GM12878 (cell line): ENCODE results near the gene CLCC1. TPM values are rescaled to one million over a fixed set of nuclear protein-coding genes. Genes with fewer than 3 reads are reported as not detected.

Experiments
- ATAC-seq: fragments of 200-7000 bp; cut with Tn5 transposase; 3 replicates; pipeline ENCODE4 v1.9.1; 2020; ENCODE audit warnings: mild to moderate bottlenecking, moderate library complexity
- BruUV-seq: library from RNA; stranded (reverse); fragments of 400-500 nt; replicated peaks from 2 replicates; lab custom pipeline; 2021; lab: Mats Ljungman, UMichigan
- CTCF ChIA-PET: fragments of 300-600 bp; sonication (Branson Sonifier 250); formaldehyde crosslinking; extraction: SDS; loops from one replicate; lab custom pipeline; 2021; ENCODE audit warnings: inconsistent platforms; lab: Yijun Ruan, JAX
- POLR2A ChIA-PET: fragments of 350-600 bp; formaldehyde crosslinking; extraction: SDS; loops from one replicate; lab custom pipeline; 2021; ENCODE audit warnings: inconsistent platforms; lab: Charles Lee
- RAD21 ChIA-PET: fragments of 300-600 bp; sonication (Branson Sonifier 250); formaldehyde crosslinking; loops from one replicate; lab custom pipeline; 2023; ENCODE audit warnings: antibody characterized with exemption; ENCODE audit not compliant: unreplicated experiment; lab: Charles Lee
- SMC1A ChIA-PET: fragments of 300-600 bp; sonication (Branson Sonifier 250); formaldehyde crosslinking; loops from one replicate; lab custom pipeline; 2023; ENCODE audit not compliant: unreplicated experiment, uncharacterized antibody; lab: Charles Lee
- DNase-seq: peaks from one replicate; pipeline ENCODE4 v3.0.0-alpha.2; 2011; ENCODE audit warnings: low read depth, low spot score
- FAIRE-seq: peaks from 3 replicates; lab custom pipeline; 2011; peaks lifted over from hg19 to GRCh38; lab: Jason Lieb, UNC
- H2AFZ ChIP-seq: 2 replicates; pipeline ENCODE4 v1.6.0; 2011; ENCODE audit warnings: low read depth, low read length, control low read depth; ENCODE audit not compliant: control insufficient read depth
- H3K27ac ChIP-seq: 2 replicates; pipeline ENCODE4 v1.5.1; 2011; ENCODE audit warnings: control low read depth; ENCODE audit not compliant: control insufficient read depth, insufficient read depth
- H3K27me3 ChIP-seq, 2 experiments: replicated peaks in 1 of 2; 2 replicates each; pipeline versions ENCODE4 v1.6.0 to v1.6.1; 2011; ENCODE audit warnings: low read length in 1 of 2; ENCODE audit not compliant: control insufficient read depth in 2 of 2, insufficient read depth in 2 of 2
- H3K36me3 ChIP-seq, 2 experiments: 2 replicates each; pipeline ENCODE4 v1.5.1; 2011; ENCODE audit warnings: low read length in 1 of 2; ENCODE audit not compliant: control insufficient read depth in 2 of 2, insufficient read depth in 2 of 2
- H3K4me1 ChIP-seq: 2 replicates; pipeline ENCODE4 v1.6.1; 2011; ENCODE audit warnings: mild to moderate bottlenecking, low read length, moderate library complexity, mixed read lengths; ENCODE audit not compliant: control insufficient read depth, insufficient read depth
- H3K4me2 ChIP-seq: 2 replicates; pipeline ENCODE4 v1.6.0; 2011; ENCODE audit warnings: control low read depth; ENCODE audit not compliant: control insufficient read depth, insufficient read depth
- H3K4me3 ChIP-seq: fragments of 200-600 bp; sonication (generic); 2 replicates; pipeline ENCODE4 v1.5.1; 2016
- H3K79me2 ChIP-seq: 2 replicates; pipeline ENCODE4 v1.6.0; 2011; ENCODE audit warnings: low read length; ENCODE audit not compliant: control insufficient read depth, insufficient read depth
- H3K9ac ChIP-seq: 2 replicates; pipeline ENCODE4 v1.8.0; 2011; ENCODE audit warnings: low read length, control low read depth, mixed read lengths; ENCODE audit not compliant: control insufficient read depth, insufficient read depth
- H3K9me3 ChIP-seq: replicated peaks from 3 replicates; pipeline ENCODE4 v1.5.1; 2011; ENCODE audit warnings: mild to moderate bottlenecking, low read length; ENCODE audit not compliant: control insufficient read depth, insufficient read depth
- H4K20me1 ChIP-seq: 2 replicates; pipeline ENCODE4 v1.6.0; 2011; ENCODE audit not compliant: control insufficient read depth, insufficient read depth
- BCL3 ChIP-seq: IDR thresholded peaks from 2 replicates; pipeline ENCODE4 v1.6.1; 2011; ENCODE audit warnings: borderline replicate concordance, low read depth, mild to moderate bottlenecking, moderate library complexity, low read length; ENCODE audit not compliant: insufficient read depth, poor library complexity, severe bottlenecking
- CBFB ChIP-seq: IDR thresholded peaks from 2 replicates; pipeline ENCODE4 v1.6.1; 2016; ENCODE audit warnings: antibody characterized with exemption, low read depth
- CHD4 ChIP-seq: fragments of 200-600 bp; sonication (generic); IDR thresholded peaks from 2 replicates; pipeline ENCODE4 v1.6.1; 2016; ENCODE audit warnings: mild to moderate bottlenecking
- EED ChIP-seq: sonication (generic); IDR thresholded peaks from 2 replicates; pipeline ENCODE4 v1.6.1; 2016; ENCODE audit warnings: antibody characterized with exemption, low read depth
- FOS ChIP-seq: IDR thresholded peaks from 3 replicates; pipeline ENCODE4 v1.6.1; 2011; ENCODE audit warnings: borderline replicate concordance; ENCODE audit not compliant: insufficient read length; ENCODE audit errors: extremely low read depth
- FOXM1 ChIP-seq: IDR thresholded peaks from 2 replicates; pipeline ENCODE4 v1.6.1; 2012; ENCODE audit warnings: low read depth, mild to moderate bottlenecking, inconsistent platforms, low read length, moderate library complexity
- GATAD2B ChIP-seq: fragments of 450-650 bp; conservative IDR thresholded peaks from 2 replicates; pipeline ENCODE4 v1.6.1; 2017; ENCODE audit warnings: low read depth, mild to moderate bottlenecking, moderate library complexity
- IKZF2 ChIP-seq, 2 experiments: fragments of 450-650 bp; IDR thresholded peaks; 2 replicates each; pipeline ENCODE4 v1.6.1; 2017; ENCODE audit warnings: mild to moderate bottlenecking in 2 of 2, moderate library complexity in 2 of 2
- JUNB ChIP-seq: IDR thresholded peaks from 2 replicates; pipeline ENCODE4 v1.6.1; 2016; ENCODE audit warnings: antibody characterized with exemption, mild to moderate bottlenecking
- KAT2A ChIP-seq: conservative IDR thresholded peaks from 2 replicates; pipeline ENCODE4 v1.6.1; 2011; ENCODE audit warnings: low read depth, low read length; ENCODE audit not compliant: control insufficient read depth
- KLF5 ChIP-seq: fragments of 450-650 bp; IDR thresholded peaks from 2 replicates; pipeline ENCODE4 v1.6.1; 2014; ENCODE audit warnings: mild to moderate bottlenecking; ENCODE audit not compliant: partially characterized antibody
- LARP7 ChIP-seq: fragments of 450-650 bp; IDR thresholded peaks from 2 replicates; pipeline ENCODE4 v1.6.1; 2017; ENCODE audit warnings: mild to moderate bottlenecking
- NBN ChIP-seq: fragments of 450-650 bp; IDR thresholded peaks from 2 replicates; pipeline ENCODE4 v1.6.1; 2016
- PBX3 ChIP-seq: IDR thresholded peaks from 2 replicates; pipeline ENCODE4 v1.6.1; 2011; ENCODE audit warnings: mild to moderate bottlenecking, low read depth, low read length, moderate library complexity; ENCODE audit not compliant: insufficient replicate concordance
- RUNX3 ChIP-seq: IDR thresholded peaks from 2 replicates; pipeline ENCODE4 v1.6.1; 2012; ENCODE audit warnings: low read length, inconsistent platforms
- SKIL ChIP-seq: fragments of 450-650 bp; IDR thresholded peaks from 2 replicates; pipeline ENCODE4 v1.6.1; 2017; ENCODE audit warnings: mild to moderate bottlenecking, low read depth, inconsistent platforms; ENCODE audit not compliant: poor library complexity, severe bottlenecking
- SMAD1 ChIP-seq: fragments of 450-650 bp; IDR thresholded peaks from 2 replicates; pipeline ENCODE4 v1.6.1; 2018; ENCODE audit warnings: mild to moderate bottlenecking, low read depth; ENCODE audit not compliant: partially characterized antibody
- ZNF207 ChIP-seq: fragments of 450-650 bp; IDR thresholded peaks from 2 replicates; pipeline ENCODE4 v1.6.1; 2014; ENCODE audit warnings: antibody characterized with exemption, mild to moderate bottlenecking, borderline replicate concordance
- WGBS: methylation state at CpG from one replicate; pipeline ENCODE4 v1.1.6; 2016; ENCODE audit warnings: low lambda C conversion rate; ENCODE audit not compliant: insufficient replicate concordance, insufficient coverage; ENCODE audit errors: missing lambda C conversion rate; 5-methylcytosine and 5-hydroxymethylcytosine counted together
- in situ Hi-C: fragments of 300-500 bp; cut with MboI; formaldehyde crosslinking; loops from 9 replicates; pipeline ENCODE4 v1.14.3; 2018; ENCODE audit warnings: mixed read lengths
- intact Hi-C: fragments of 100-400 bp; cut with micrococcal nuclease; formaldehyde crosslinking; loops from one replicate; pipeline ENCODE4 v1.14.2; 2022; ENCODE audit not compliant: unreplicated experiment
- polyA plus RNA-seq, 11 experiments: library from polyadenylated mRNA; depleted of rRNA in 4 of 11; unstranded in 6 of 11; stranded (reverse) in 5 of 11; fragments of >200 nt; fragmentation: Nextera tagmentation in 4 of 11; fragmentation: Illumina TruSeq in 1 of 11; extraction: Ambion mirVana in 4 of 11; extraction: Trizol in 1 of 11; gene quantifications; 1 replicate in 1 of 11; 2 replicates in 10 of 11; pipeline versions ENCODE4 v1.2.1 to v1.2.3, GENCODE V29; 2011 to 2016; ENCODE audit warnings: inconsistent platforms in 2 of 11, missing spikeins in 2 of 11, low read depth in 1 of 11
- total RNA-seq, 4 experiments: library from RNA; depleted of rRNA in 3 of 4; stranded (reverse); fragments of >200 nt in 3 of 4; fragmentation: Illumina TruSeq in 1 of 4; extraction: Trizol in 1 of 4; gene quantifications; 2 replicates each; pipeline versions ENCODE4 v1.2.1 to v1.2.3, GENCODE V29; 2013 to 2021

Gene CLCC1
- total and polyA plus RNA-seq, 10 of the 15 experiments (the other 5 are each of a cell fraction or from before 2014, with no cell fraction given) = 11.9 to 25.8 (median 16.1) TPM

GRCh38 chr1:108953452-108953851 lies 9.8 kb downstream of the CLCC1 start (continued):
- TF ChIP-seq JUNB = no peak
- no peak for TF ChIP-seq CHD4

GRCh38 chr1:108951242-108951641 lies 12.0 kb downstream of the CLCC1 start:
- H3K4me1 ChIP-seq = no peaks in the 10 kb centered on the region
- RAD21 ChIA-PET = no interaction called here
- peaks cover 0 to 5% of the 10 kb centered on the region in 2 experiments; a peak in 2 of 4 replicates for H3K36me3 ChIP-seq
- no peak overlapping the region for H3K4me3 ChIP-seq
- POLR2A ChIA-PET = interaction anchor here (0.7 kb wide), 1 partner anchor 578 kb away, joined by 3 read pairs; no protein-coding TSS in a partner anchor
- H3K9me3 ChIP-seq = no peaks in the 10 kb centered on the region
- no peak overlapping the region for H3K4me2 ChIP-seq
- FAIRE-seq (no peak), ATAC-seq (no peak), DNase-seq (no peak)
- no peaks in the 10 kb centered on the region for H4K20me1 ChIP-seq
- H3K79me2 ChIP-seq = peaks cover 21% of the 10 kb centered on the region
- SMC1A ChIA-PET = interaction anchor here (1.1 kb wide), 1 partner anchor 165 kb away, joined by 3 read pairs; no protein-coding TSS in a partner anchor
- BruUV-seq = no TSS peak
- H3K9ac ChIP-seq = no peak overlapping the region
- intact Hi-C loops (no loop called here), in situ Hi-C loops (no loop called here)
- no peaks in the 10 kb centered on the region for H3K27me3 ChIP-seq
- 95% methylated on average over 3 of the region's 3 CpGs for WGBS
- no peak overlapping the region for H3K27ac ChIP-seq
- no peak overlapping the region for H2AFZ ChIP-seq
- CTCF ChIA-PET = interaction anchor here (0.7 kb wide), 1 partner anchor 131 kb away, joined by 4 read pairs; no protein-coding TSS in a partner anchor
- TF ChIP-seq RUNX3 (no peak), IKZF2 (IDR thresholded peaks at IDR 0.05) (no peak), NBN (no peak), LARP7 (no peak), SKIL (no peak), PBX3 (no peak), CBFB (no peak), KLF5 (no peak), SMAD1 (no peak), FOXM1 (no peak), FOS (no peak), KAT2A (no peak), GATAD2B (no peak), EED (no peak), BCL3 (no peak), ZNF207 (no peak)
